Head of caudate nucleus (tissue), 42 donors: ENCODE data around the gene UVSSA.
"Not testable (repeated sequence)": the region's sequence is repeated elsewhere in the genome, so short reads cannot be mapped to it uniquely, and the experiment has no call there.

Experiments used
- DNase-seq, 42 donors: peaks; one replicate each; pipeline versions ENCODE4 v3.0.0 to v3.0.0-alpha.2; 2020 to 2021; ENCODE audit warnings: mixed read lengths in 7 of 42
- intact Hi-C: fragments of 100-400 bp; cut with DNase I; formaldehyde crosslinking; loops from one replicate; pipeline ENCODE4 v1.15.0; 2022

UVSSA gene

GRCh38 chr4:1328267-1329155 is 18.5 kb upstream of the UVSSA start:
- intact Hi-C loops = no loop called here
- DNase-seq = no peak

- no peak for DNase-seq
- intact Hi-C loops = no loop called here
Measured at GRCh38 chr4:1329408-1330371, 17.3 kb upstream of the UVSSA start.

- intact Hi-C loops = no loop called here
- DNase-seq = no peak
Measured at GRCh38 chr4:1330761-1331590, 16.0 kb upstream of the UVSSA start.

- intact Hi-C loops = no loop called here
Measured at GRCh38 chr4:1331591-1332353, 15.2 kb upstream of the UVSSA start.

GRCh38 chr4:1332686-1333085 is 14.3 kb upstream of the UVSSA start:
- DNase-seq = no peak
- intact Hi-C loops = no loop called here

More at GRCh38 chr4:1331591-1332353, 15.2 kb upstream of the UVSSA start:
- DNase-seq = no peak

- DNase-seq = peak in 2 of 42 donors; percentile 32 to 38
- intact Hi-C loops = no loop called here
Measured at GRCh38 chr4:1333256-1333655, 13.8 kb upstream of the UVSSA start.

GRCh38 chr4:1333851-1334578 is 13.0 kb upstream of the UVSSA start:
- intact Hi-C loops = not testable (repeated sequence)
- peak in 1 of 42 donors; percentile 17 for DNase-seq

GRCh38 chr4:1334579-1334895 is 12.5 kb upstream of the UVSSA start:
- peak in 16 of 42 donors; percentile 16 to 62 (median 42) for DNase-seq
- intact Hi-C loops = no loop called here

- DNase-seq, intact Hi-C loops: not testable (repeated sequence)
Measured at GRCh38 chr4:1335193-1335883, 11.7 kb upstream of the UVSSA start.

- intact Hi-C loops = no loop called here
- DNase-seq = no peak
Measured at GRCh38 chr4:1336088-1336491, 10.9 kb upstream of the UVSSA start.

GRCh38 chr4:1337376-1337831 is 9.6 kb upstream of the UVSSA start:
- no peak for DNase-seq
- intact Hi-C loops = no loop called here

- DNase-seq = no peak
Measured at GRCh38 chr4:1337951-1338751, 8.9 kb upstream of the UVSSA start.

GRCh38 chr4:1338752-1339414 is 8.1 kb upstream of the UVSSA start:
- DNase-seq = peak in 13 of 42 donors; percentile 10 to 59 (median 37)
- intact Hi-C loops = no loop called here

More at GRCh38 chr4:1337951-1338751, 8.9 kb upstream of the UVSSA start:
- intact Hi-C loops = no loop called here

GRCh38 chr4:1339489-1339888 is 7.5 kb upstream of the UVSSA start:
- intact Hi-C loops = no loop called here
- no peak for DNase-seq

GRCh38 chr4:1340181-1340747 is 6.7 kb upstream of the UVSSA start:
- intact Hi-C loops = loop anchor here (10.0 kb wide), 2 partner anchors 175 to 215 kb away; no protein-coding TSS in a partner anchor
- DNase-seq = no peak
